CD14-positive monocyte (primary cell): ENCODE data around the gene EPHA10. TPM values are rescaled to one million over a fixed set of nuclear protein-coding genes. Genes with fewer than 3 reads are reported as not detected.

Experiments
- DNase-seq, 3 donors: peaks; one replicate each; pipeline ENCODE4 v3.0.0-alpha.2; 2011 to 2022
- H2AFZ ChIP-seq: 2 replicates; pipeline ENCODE4 v1.6.0; 2012; ENCODE audit warnings: mild to moderate bottlenecking, low read depth, low read length, inconsistent platforms; ENCODE audit not compliant: insufficient read depth, poor library complexity, severe bottlenecking
- H3K27ac ChIP-seq, 2 donors: 1 replicate in 1 of 2; 2 replicates in 1 of 2; pipeline ENCODE4 v1.5.1; 2012 to 2013; ENCODE audit warnings: low read length in 2 of 2, control low read depth in 1 of 2, inconsistent platforms in 1 of 2, low read depth in 1 of 2, mild to moderate bottlenecking in 1 of 2
- H3K27me3 ChIP-seq, 2 donors: one replicate each; pipeline versions ENCODE4 v1.6.0 to v1.6.1; 2011 to 2013; ENCODE audit warnings: low read length in 2 of 2; ENCODE audit not compliant: control insufficient read depth in 2 of 2, insufficient read depth in 2 of 2
- H3K36me3 ChIP-seq, 2 donors: replicated peaks in 1 of 2; 1 replicate in 1 of 2; 2 replicates in 1 of 2; pipeline versions ENCODE4 v1.5.1 to v1.6.1; 2012 to 2013; ENCODE audit warnings: low read length in 2 of 2, control low read depth in 1 of 2, inconsistent platforms in 1 of 2, mild to moderate bottlenecking in 1 of 2; ENCODE audit not compliant: insufficient read depth in 2 of 2, control insufficient read depth in 1 of 2
- H3K4me1 ChIP-seq, 2 donors: 1 replicate in 1 of 2; 2 replicates in 1 of 2; pipeline versions ENCODE4 v1.5.1 to v1.6.1; 2012 to 2013; ENCODE audit warnings: low read length in 2 of 2, control low read depth in 1 of 2, inconsistent platforms in 1 of 2, mild to moderate bottlenecking in 1 of 2, moderate library complexity in 1 of 2; ENCODE audit not compliant: insufficient read depth in 2 of 2, control insufficient read depth in 1 of 2
- H3K4me2 ChIP-seq: replicated peaks from 2 replicates; pipeline ENCODE3; 2012; ENCODE audit warnings: low read length, moderate library complexity, mild to moderate bottlenecking; ENCODE audit not compliant: poor library complexity, severe bottlenecking; ENCODE audit errors: extremely low read depth
- H3K4me3 ChIP-seq, 3 experiments: fragments of 200-600 bp in 1 of 3; sonication (generic) in 1 of 3; replicated peaks in 1 of 3; 1 replicate in 2 of 3; 2 replicates in 1 of 3; pipeline ENCODE4 v1.5.1; 2011 to 2013; ENCODE audit warnings: low read length in 3 of 3, mild to moderate bottlenecking in 3 of 3, control low read depth in 2 of 3, low read depth in 2 of 3, inconsistent platforms in 1 of 3, moderate library complexity in 1 of 3
- H3K79me2 ChIP-seq: 2 replicates; pipeline ENCODE4 v1.6.0; 2012; ENCODE audit warnings: mild to moderate bottlenecking, control low read depth, inconsistent platforms, low read length, moderate library complexity; ENCODE audit not compliant: insufficient read depth
- H3K9ac ChIP-seq: 2 replicates; pipeline ENCODE4 v1.6.0; 2017; ENCODE audit warnings: low read length, mild to moderate bottlenecking; ENCODE audit not compliant: insufficient read depth, poor library complexity, severe bottlenecking
- H3K9me3 ChIP-seq, 2 donors: replicated peaks in 1 of 2; 1 replicate in 1 of 2; 2 replicates in 1 of 2; pipeline versions ENCODE4 v1.5.1 to v1.6.1; 2012 to 2013; ENCODE audit warnings: low read length in 2 of 2, control low read depth in 1 of 2; ENCODE audit not compliant: control insufficient read depth in 1 of 2, insufficient read depth in 1 of 2
- H4K20me1 ChIP-seq: 2 replicates; pipeline ENCODE4 v1.6.0; 2012; ENCODE audit warnings: mild to moderate bottlenecking, low read length, control low read depth, moderate library complexity; ENCODE audit not compliant: insufficient read depth
- H3K27ac Mint-ChIP-seq, 7 donors: one replicate each; pipeline ENCODE4 v1.8.0; 2020; ENCODE audit warnings: mild to moderate bottlenecking in 7 of 7, mixed read lengths in 7 of 7, moderate library complexity in 6 of 7, inconsistent platforms in 2 of 7
- H3K27me3 Mint-ChIP-seq, 3 donors: one replicate each; pipeline ENCODE4 v1.8.0; 2021 to 2022; ENCODE audit warnings: low read depth in 3 of 3, mild to moderate bottlenecking in 3 of 3, mixed read lengths in 3 of 3, moderate library complexity in 3 of 3, inconsistent platforms in 1 of 3
- H3K36me3 Mint-ChIP-seq, 2 donors: one replicate each; pipeline ENCODE4 v1.8.0; 2020; ENCODE audit warnings: mixed read lengths in 2 of 2, inconsistent platforms in 1 of 2, mild to moderate bottlenecking in 1 of 2
- H3K4me1 Mint-ChIP-seq: one replicate; pipeline ENCODE4 v1.8.0; 2020; ENCODE audit warnings: mild to moderate bottlenecking, mixed read lengths
- H3K4me3 Mint-ChIP-seq, 2 donors: one replicate each; pipeline ENCODE4 v1.8.0; 2020; ENCODE audit warnings: mild to moderate bottlenecking in 2 of 2, mixed read lengths in 2 of 2, moderate library complexity in 1 of 2
- H3K9me3 Mint-ChIP-seq, 7 donors: one replicate each; pipeline ENCODE4 v1.8.0; 2020 to 2022; ENCODE audit warnings: mixed read lengths in 7 of 7, mild to moderate bottlenecking in 6 of 7, moderate library complexity in 6 of 7, inconsistent platforms in 2 of 7
- WGBS: methylation state at CpG from one replicate; pipeline ENCODE4 v1.1.5; 2013; ENCODE audit warnings: missing lambda C conversion rate; ENCODE audit not compliant: insufficient coverage; 5-methylcytosine and 5-hydroxymethylcytosine counted together
- intact Hi-C, 2 donors: fragments of 100-400 bp; cut with micrococcal nuclease; formaldehyde crosslinking; loops; one replicate each; pipeline versions ENCODE4 v1.15.0 to v1.15.1; 2023
- polyA plus RNA-seq, 3 donors: library from polyadenylated mRNA; depleted of rRNA in 1 of 3; unstranded in 2 of 3; stranded (reverse) in 1 of 3; fragments of 300-500 nt in 2 of 3; fragments of >200 nt in 1 of 3; fragmentation: Illumina TruSeq in 2 of 3; gene quantifications; 1 replicate in 2 of 3; 2 replicates in 1 of 3; pipeline ENCODE4 v1.2.3, GENCODE V29; 2012 to 2021
- TF ChIP-seq, protein P1 (sequence below): fragments of 200-600 bp; IDR thresholded peaks from one replicate; pipeline ENCODE4 v1.8.0; 2022; ENCODE audit warnings: antibody characterized with exemption, mild to moderate bottlenecking

The EPHA10 gene
- polyA plus RNA-seq, 3 donors = not detected

DNA sequence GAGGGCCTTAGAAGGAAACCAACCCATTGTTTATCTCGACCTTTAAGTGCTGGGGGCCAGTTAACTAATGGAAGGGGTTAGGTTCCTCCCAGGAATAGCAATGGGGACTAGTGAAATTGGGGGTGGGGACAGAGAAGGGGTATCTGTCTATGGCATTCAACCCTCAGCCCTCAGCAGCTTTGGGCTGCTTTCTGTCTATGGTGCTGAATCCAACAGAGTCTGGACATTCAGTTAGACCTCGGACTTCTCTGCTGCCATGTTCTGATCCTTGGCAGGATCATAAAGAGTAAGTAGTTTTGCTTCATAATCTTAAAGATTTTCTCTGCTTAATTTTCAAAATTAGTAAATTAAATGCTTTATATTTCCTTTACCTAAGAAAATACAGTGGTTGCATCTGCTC is 2.6 kb upstream of the EPHA10 start:
- no peaks in the 10 kb centered on the region for H3K4me1 ChIP-seq
- no peak overlapping the region for H2AFZ ChIP-seq
- H3K4me2 ChIP-seq = no peak overlapping the region
- H3K27me3 Mint-ChIP-seq = peaks cover 61 to 85% (median 68%) of the 10 kb centered on the region in 3 donors
- H3K36me3 Mint-ChIP-seq = peaks cover 0 to 5% of the 10 kb centered on the region in 2 donors
- peaks cover 49 to 74% of the 10 kb centered on the region in 2 donors for H3K27me3 ChIP-seq
- no peak overlapping the region for H3K4me3 Mint-ChIP-seq
- H3K79me2 ChIP-seq = no peaks in the 10 kb centered on the region
- TF ChIP-seq, protein P1, sequence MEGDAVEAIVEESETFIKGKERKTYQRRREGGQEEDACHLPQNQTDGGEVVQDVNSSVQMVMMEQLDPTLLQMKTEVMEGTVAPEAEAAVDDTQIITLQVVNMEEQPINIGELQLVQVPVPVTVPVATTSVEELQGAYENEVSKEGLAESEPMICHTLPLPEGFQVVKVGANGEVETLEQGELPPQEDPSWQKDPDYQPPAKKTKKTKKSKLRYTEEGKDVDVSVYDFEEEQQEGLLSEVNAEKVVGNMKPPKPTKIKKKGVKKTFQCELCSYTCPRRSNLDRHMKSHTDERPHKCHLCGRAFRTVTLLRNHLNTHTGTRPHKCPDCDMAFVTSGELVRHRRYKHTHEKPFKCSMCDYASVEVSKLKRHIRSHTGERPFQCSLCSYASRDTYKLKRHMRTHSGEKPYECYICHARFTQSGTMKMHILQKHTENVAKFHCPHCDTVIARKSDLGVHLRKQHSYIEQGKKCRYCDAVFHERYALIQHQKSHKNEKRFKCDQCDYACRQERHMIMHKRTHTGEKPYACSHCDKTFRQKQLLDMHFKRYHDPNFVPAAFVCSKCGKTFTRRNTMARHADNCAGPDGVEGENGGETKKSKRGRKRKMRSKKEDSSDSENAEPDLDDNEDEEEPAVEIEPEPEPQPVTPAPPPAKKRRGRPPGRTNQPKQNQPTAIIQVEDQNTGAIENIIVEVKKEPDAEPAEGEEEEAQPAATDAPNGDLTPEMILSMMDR = no peak
- H4K20me1 ChIP-seq = no peaks in the 10 kb centered on the region
- no peak overlapping the region for H3K27ac Mint-ChIP-seq
- H3K9me3 ChIP-seq = peaks cover 0 to 29% of the 10 kb centered on the region in 2 donors
- no CpG with 5 or more reads among the region's 2 CpGs for whole genome bisulfite sequencing
- H3K27ac ChIP-seq = no peak overlapping the region
- DNase-seq = no peak
- no peak overlapping the region for H3K4me3 ChIP-seq
- intact Hi-C loops = no loop called here
- H3K9me3 Mint-ChIP-seq = peaks cover 8 to 32% (median 13%) of the 10 kb centered on the region in 7 donors
- H3K4me1 Mint-ChIP-seq = peaks cover 5% of the 10 kb centered on the region
- no peaks in the 10 kb centered on the region for H3K36me3 ChIP-seq
- H3K9ac ChIP-seq = no peak overlapping the region

- intact Hi-C loops = no loop called here
- 9% methylated on average over 11 of the region's 27 CpGs for WGBS
- peaks cover 49 to 86% of the 10 kb centered on the region in 2 donors for H3K27me3 ChIP-seq
- peaks cover 0 to 29% of the 10 kb centered on the region in 2 donors for H3K9me3 ChIP-seq
- TF ChIP-seq, protein P1 = no peak
- Mint-ChIP-seq H3K27me3 (peaks cover 72 to 96% (median 78%) of the 10 kb centered on the region in 3 donors), H3K4me1 (peaks cover 5% of the 10 kb centered on the region), H3K27ac (no peak overlapping the region), H3K4me3 (peak overlapping the region in 1 of 2 donors; percentile 64), H3K36me3 (peaks cover 0 to 5% of the 10 kb centered on the region in 2 donors), H3K9me3 (peaks cover 8 to 32% (median 13%) of the 10 kb centered on the region in 7 donors)
- H3K4me1 ChIP-seq = no peaks in the 10 kb centered on the region
- H2AFZ ChIP-seq = no peak overlapping the region
- H3K36me3 ChIP-seq = no peaks in the 10 kb centered on the region
- no peak overlapping the region for H3K4me2 ChIP-seq
- no peak overlapping the region for H3K4me3 ChIP-seq
- H3K79me2 ChIP-seq = no peaks in the 10 kb centered on the region
- no peak overlapping the region for H3K9ac ChIP-seq
- H4K20me1 ChIP-seq = no peaks in the 10 kb centered on the region
- DNase-seq = no peak
- no peak overlapping the region for H3K27ac ChIP-seq
Observed at GRCh38 chr1:37765916-37766664, 1.2 kb upstream of the EPHA10 start.
